Endometrial microvascular endothelial cells (primary cell): Measurements from ENCODE around the gene EXOC6B. TPM values are rescaled to one million over a fixed set of nuclear protein-coding genes. Genes with fewer than 3 reads are reported as not detected.
"Not testable (repeated sequence)": the region's sequence is repeated elsewhere in the genome, so short reads cannot be mapped to it uniquely, and the experiment has no call there.

Experiments
- in situ Hi-C: cut with HindIII; loops from 2 replicates; pipeline ENCODE4 v1.10.0; 2017; ENCODE audit warnings: low sequenced_read_pairs, low pct_unique_long_range_greater_than_20kb; ENCODE audit errors: inconsistent ontology term
- total RNA-seq: library from RNA; depleted of rRNA; stranded (reverse); fragments of >200 nt; gene quantifications from one replicate; pipeline ENCODE4 v1.2.3, GENCODE V29; 2015; ENCODE audit errors: inconsistent ontology term

Gene EXOC6B
- total RNA-seq, 1 donor from 2014 or later: 32.3 TPM

- in situ Hi-C loops: no loop called here
Observed at GRCh38 chr2:72661985-72662384, 163.8 kb downstream of the EXOC6B start.

GRCh38 chr2:72649810-72650209 lies 176.0 kb downstream of the EXOC6B start:
- in situ Hi-C loops: no loop called here

- in situ Hi-C loops: not testable (repeated sequence)
Observed at GRCh38 chr2:72641221-72641620, 184.6 kb downstream of the EXOC6B start.

- in situ Hi-C loops: no loop called here
Observed at GRCh38 chr2:72638600-72639211, 187.1 kb downstream of the EXOC6B start.

GRCh38 chr2:72636210-72636609 lies 189.6 kb downstream of the EXOC6B start:
- in situ Hi-C loops: no loop called here

- in situ Hi-C loops: no loop called here
Observed at GRCh38 chr2:72630767-72631166, 195.1 kb downstream of the EXOC6B start.

GRCh38 chr2:72629062-72629461 lies 196.8 kb downstream of the EXOC6B start:
- in situ Hi-C loops: no loop called here

GRCh38 chr2:72627083-72627482 lies 198.8 kb downstream of the EXOC6B start:
- in situ Hi-C loops: no loop called here

GRCh38 chr2:72625366-72625765 lies 200.5 kb downstream of the EXOC6B start:
- in situ Hi-C loops: no loop called here

- in situ Hi-C loops: no loop called here
Observed at GRCh38 chr2:72623481-72623880, 202.4 kb downstream of the EXOC6B start.

GRCh38 chr2:72619626-72620025 lies 206.2 kb downstream of the EXOC6B start:
- in situ Hi-C loops: loop anchor here (5.0 kb wide), 1 partner anchor 63 kb away; no protein-coding TSS in a partner anchor

GRCh38 chr2:72613931-72614330 lies 211.9 kb downstream of the EXOC6B start:
- in situ Hi-C loops: no loop called here

GRCh38 chr2:72612614-72613160 lies 213.1 kb downstream of the EXOC6B start:
- in situ Hi-C loops: no loop called here

GRCh38 chr2:72607189-72607588 lies 218.6 kb downstream of the EXOC6B start:
- in situ Hi-C loops: no loop called here

GRCh38 chr2:72605836-72606442 lies 219.9 kb downstream of the EXOC6B start:
- in situ Hi-C loops: no loop called here

GRCh38 chr2:72604468-72604867 lies 221.4 kb downstream of the EXOC6B start:
- in situ Hi-C loops: no loop called here

GRCh38 chr2:72603481-72603880 lies 222.4 kb downstream of the EXOC6B start:
- in situ Hi-C loops: no loop called here

- in situ Hi-C loops: no loop called here
Observed at GRCh38 chr2:72602711-72603110, 223.1 kb downstream of the EXOC6B start.

GRCh38 chr2:72602095-72602494 lies 223.7 kb downstream of the EXOC6B start:
- in situ Hi-C loops: no loop called here

- in situ Hi-C loops: not testable (repeated sequence)
Observed at GRCh38 chr2:72583836-72584235, 242.0 kb downstream of the EXOC6B start.
